Panc1 (cell line): Measurements from ENCODE around the gene FAHD2A. TPM values are rescaled to one million over a fixed set of nuclear protein-coding genes. Genes with fewer than 3 reads are reported as not detected.

Experiments
- ATAC-seq: fragments of 200-7000 bp; cut with Tn5 transposase; 2 replicates; pipeline ENCODE4 v1.9.1; 2020; ENCODE audit warnings: mild to moderate bottlenecking, moderate library complexity
- BruUV-seq: library from RNA; stranded (reverse); fragments of 400-500 nt; replicated peaks from 2 replicates; lab custom pipeline; 2021; lab: Mats Ljungman, UMichigan
- CTCF ChIA-PET: fragments of 300-600 bp; sonication (Branson Sonifier 250); formaldehyde crosslinking; loops from one replicate; lab custom pipeline; 2022; ENCODE audit warnings: antibody characterized with exemption; lab: Charles Lee
- POLR2A ChIA-PET: fragments of 300-600 bp; sonication (Branson Sonifier 250); formaldehyde crosslinking; loops from one replicate; lab custom pipeline; 2022; ENCODE audit warnings: antibody characterized with exemption; lab: Charles Lee
- DNase-seq: peaks from one replicate; pipeline ENCODE4 v3.0.0-alpha.2; 2010; ENCODE audit warnings: low read depth, low spot score
- H3K27ac ChIP-seq: 2 replicates; pipeline ENCODE4 v1.5.1; 2011; ENCODE audit warnings: mild to moderate bottlenecking, low read length, inconsistent platforms
- H3K27me3 ChIP-seq: fragments of 200-500 bp; sonication (Bioruptor generic); 2 replicates; pipeline ENCODE4 v1.6.0; 2014; ENCODE audit warnings: low read length, inconsistent platforms; ENCODE audit not compliant: control insufficient read depth, insufficient read depth
- H3K36me3 ChIP-seq: fragments of 200-500 bp; sonication (Bioruptor generic); 2 replicates; pipeline ENCODE4 v1.5.1; 2014; ENCODE audit warnings: inconsistent platforms, mild to moderate bottlenecking, low read length, moderate library complexity; ENCODE audit not compliant: control insufficient read depth, insufficient read depth
- H3K4me1 ChIP-seq: 2 replicates; pipeline ENCODE4 v1.5.1; 2011; ENCODE audit warnings: inconsistent platforms, mild to moderate bottlenecking, low read length, moderate library complexity; ENCODE audit not compliant: control insufficient read depth, insufficient read depth
- H3K4me3 ChIP-seq, 2 experiments: 2 replicates each; pipeline ENCODE4 v1.5.1; 2011 to 2012; ENCODE audit warnings: low read depth in 2 of 2, low read length in 2 of 2, mild to moderate bottlenecking in 2 of 2, inconsistent platforms in 1 of 2, moderate library complexity in 1 of 2
- H3K9me3 ChIP-seq: fragments of 200-500 bp; sonication (Bioruptor generic); 2 replicates; pipeline ENCODE4 v1.5.1; 2014; ENCODE audit warnings: low read depth, mild to moderate bottlenecking, inconsistent platforms, low read length, moderate library complexity; ENCODE audit not compliant: control insufficient read depth, insufficient read depth
- POLR2AphosphoS5 ChIP-seq: IDR thresholded peaks from 2 replicates; pipeline ENCODE4 v1.6.1; 2012; ENCODE audit warnings: mild to moderate bottlenecking, low read depth, low read length, moderate library complexity
- SIN3A ChIP-seq: IDR thresholded peaks from 2 replicates; pipeline ENCODE4 v1.6.1; 2012; ENCODE audit warnings: low read depth, mild to moderate bottlenecking, low read length, moderate library complexity, borderline replicate concordance; ENCODE audit not compliant: insufficient read depth
- TCF7L2 ChIP-seq: IDR thresholded peaks from 2 replicates; pipeline ENCODE4 v1.6.1; 2011; ENCODE audit warnings: mild to moderate bottlenecking, low read depth, low read length, inconsistent platforms
- in situ Hi-C: cut with HindIII; loops from 2 replicates; pipeline ENCODE4 v1.10.0; 2016; ENCODE audit warnings: low sequenced_read_pairs, low pct_unique_long_range_greater_than_20kb
- intact Hi-C: fragments of 100-400 bp; cut with micrococcal nuclease; formaldehyde crosslinking; loops from one replicate; pipeline ENCODE4 v1.10.0; 2022; ENCODE audit not compliant: unreplicated experiment
- total RNA-seq: library from RNA; stranded (reverse); gene quantifications from one replicate; pipeline ENCODE4 v1.2.1, GENCODE V29; 2021; ENCODE audit not compliant: unreplicated experiment
- TF ChIP-seq, protein P1 (sequence below): fragments of 450-650 bp; IDR thresholded peaks from 2 replicates; pipeline ENCODE4 v1.5.1; 2017; ENCODE audit warnings: mild to moderate bottlenecking
- TF ChIP-seq, protein P2 (sequence below), 2 experiments: IDR thresholded peaks; 2 replicates each; pipeline ENCODE4 v1.6.1; 2011 to 2012; ENCODE audit warnings: low read depth in 2 of 2, control low read depth in 1 of 2, low read length in 1 of 2, mild to moderate bottlenecking in 1 of 2, moderate library complexity in 1 of 2; ENCODE audit not compliant: insufficient read depth in 1 of 2

FAHD2A gene
- total RNA-seq, 1 experiment from 2014 or later = 17.2 TPM

DNA sequence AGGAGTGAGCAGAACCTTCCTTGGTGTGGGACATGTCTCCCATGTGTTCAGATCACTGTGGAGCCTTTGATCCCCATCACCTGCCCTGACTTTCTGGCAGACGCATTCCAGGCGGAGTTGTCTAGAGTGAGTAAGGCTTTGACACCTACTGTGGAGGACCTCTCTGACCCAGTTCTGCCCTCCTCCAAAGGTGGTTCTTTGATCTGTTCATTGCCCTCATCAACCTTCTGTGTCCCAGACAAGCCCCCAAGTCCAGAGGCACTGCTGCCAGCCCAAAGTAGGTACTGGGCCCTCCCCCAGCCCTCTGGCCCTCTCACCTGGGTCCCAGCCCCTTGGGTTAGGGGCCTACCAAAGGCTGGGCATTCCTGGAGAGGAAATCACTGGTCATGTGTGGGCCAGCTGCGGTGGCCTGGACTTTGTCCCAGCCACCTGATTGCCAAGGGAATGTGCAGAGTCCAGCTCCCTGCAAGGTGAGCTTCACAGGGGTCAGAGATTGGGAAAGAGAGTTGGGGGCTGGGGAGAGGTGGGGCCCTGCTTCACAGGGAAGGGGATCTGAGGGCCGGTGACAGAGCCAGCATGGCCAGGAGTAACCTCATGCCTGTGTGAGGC is 12.1 kb upstream of the FAHD2A start:
- in situ Hi-C loops = no loop called here
- Histone ChIP-seq H3K9me3 (no peaks in the 10 kb centered on the region), H3K36me3 (no peaks in the 10 kb centered on the region), H3K27ac (no peak overlapping the region), H3K27me3 (no peaks in the 10 kb centered on the region), H3K4me3 (no peak overlapping the region), H3K4me1 (no peaks in the 10 kb centered on the region)
- TF ChIP-seq SIN3A = no peak
- no peak for TF ChIP-seq POLR2AphosphoS5
- TF ChIP-seq, protein P1, sequence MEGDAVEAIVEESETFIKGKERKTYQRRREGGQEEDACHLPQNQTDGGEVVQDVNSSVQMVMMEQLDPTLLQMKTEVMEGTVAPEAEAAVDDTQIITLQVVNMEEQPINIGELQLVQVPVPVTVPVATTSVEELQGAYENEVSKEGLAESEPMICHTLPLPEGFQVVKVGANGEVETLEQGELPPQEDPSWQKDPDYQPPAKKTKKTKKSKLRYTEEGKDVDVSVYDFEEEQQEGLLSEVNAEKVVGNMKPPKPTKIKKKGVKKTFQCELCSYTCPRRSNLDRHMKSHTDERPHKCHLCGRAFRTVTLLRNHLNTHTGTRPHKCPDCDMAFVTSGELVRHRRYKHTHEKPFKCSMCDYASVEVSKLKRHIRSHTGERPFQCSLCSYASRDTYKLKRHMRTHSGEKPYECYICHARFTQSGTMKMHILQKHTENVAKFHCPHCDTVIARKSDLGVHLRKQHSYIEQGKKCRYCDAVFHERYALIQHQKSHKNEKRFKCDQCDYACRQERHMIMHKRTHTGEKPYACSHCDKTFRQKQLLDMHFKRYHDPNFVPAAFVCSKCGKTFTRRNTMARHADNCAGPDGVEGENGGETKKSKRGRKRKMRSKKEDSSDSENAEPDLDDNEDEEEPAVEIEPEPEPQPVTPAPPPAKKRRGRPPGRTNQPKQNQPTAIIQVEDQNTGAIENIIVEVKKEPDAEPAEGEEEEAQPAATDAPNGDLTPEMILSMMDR = no peak
- TF ChIP-seq, protein P2, sequence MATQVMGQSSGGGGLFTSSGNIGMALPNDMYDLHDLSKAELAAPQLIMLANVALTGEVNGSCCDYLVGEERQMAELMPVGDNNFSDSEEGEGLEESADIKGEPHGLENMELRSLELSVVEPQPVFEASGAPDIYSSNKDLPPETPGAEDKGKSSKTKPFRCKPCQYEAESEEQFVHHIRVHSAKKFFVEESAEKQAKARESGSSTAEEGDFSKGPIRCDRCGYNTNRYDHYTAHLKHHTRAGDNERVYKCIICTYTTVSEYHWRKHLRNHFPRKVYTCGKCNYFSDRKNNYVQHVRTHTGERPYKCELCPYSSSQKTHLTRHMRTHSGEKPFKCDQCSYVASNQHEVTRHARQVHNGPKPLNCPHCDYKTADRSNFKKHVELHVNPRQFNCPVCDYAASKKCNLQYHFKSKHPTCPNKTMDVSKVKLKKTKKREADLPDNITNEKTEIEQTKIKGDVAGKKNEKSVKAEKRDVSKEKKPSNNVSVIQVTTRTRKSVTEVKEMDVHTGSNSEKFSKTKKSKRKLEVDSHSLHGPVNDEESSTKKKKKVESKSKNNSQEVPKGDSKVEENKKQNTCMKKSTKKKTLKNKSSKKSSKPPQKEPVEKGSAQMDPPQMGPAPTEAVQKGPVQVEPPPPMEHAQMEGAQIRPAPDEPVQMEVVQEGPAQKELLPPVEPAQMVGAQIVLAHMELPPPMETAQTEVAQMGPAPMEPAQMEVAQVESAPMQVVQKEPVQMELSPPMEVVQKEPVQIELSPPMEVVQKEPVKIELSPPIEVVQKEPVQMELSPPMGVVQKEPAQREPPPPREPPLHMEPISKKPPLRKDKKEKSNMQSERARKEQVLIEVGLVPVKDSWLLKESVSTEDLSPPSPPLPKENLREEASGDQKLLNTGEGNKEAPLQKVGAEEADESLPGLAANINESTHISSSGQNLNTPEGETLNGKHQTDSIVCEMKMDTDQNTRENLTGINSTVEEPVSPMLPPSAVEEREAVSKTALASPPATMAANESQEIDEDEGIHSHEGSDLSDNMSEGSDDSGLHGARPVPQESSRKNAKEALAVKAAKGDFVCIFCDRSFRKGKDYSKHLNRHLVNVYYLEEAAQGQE (IDR thresholded peaks at IDR 0.05; ENCODE audit: insufficient read depth in 1 of 2, low read depth in 2 of 2, low read length in 1 of 2) = no peak
- no peak for TF ChIP-seq TCF7L2
- no TSS peak for BruUV-seq
- intact Hi-C loops = no loop called here
- ChIA-PET POLR2A (interaction anchor here (0.6 kb wide), 1 partner anchor 349 kb away, joined by 4 read pairs; no protein-coding TSS in a partner anchor), CTCF (no interaction called here)
- no peak for ATAC-seq
- DNase-seq = no peak

DNA sequence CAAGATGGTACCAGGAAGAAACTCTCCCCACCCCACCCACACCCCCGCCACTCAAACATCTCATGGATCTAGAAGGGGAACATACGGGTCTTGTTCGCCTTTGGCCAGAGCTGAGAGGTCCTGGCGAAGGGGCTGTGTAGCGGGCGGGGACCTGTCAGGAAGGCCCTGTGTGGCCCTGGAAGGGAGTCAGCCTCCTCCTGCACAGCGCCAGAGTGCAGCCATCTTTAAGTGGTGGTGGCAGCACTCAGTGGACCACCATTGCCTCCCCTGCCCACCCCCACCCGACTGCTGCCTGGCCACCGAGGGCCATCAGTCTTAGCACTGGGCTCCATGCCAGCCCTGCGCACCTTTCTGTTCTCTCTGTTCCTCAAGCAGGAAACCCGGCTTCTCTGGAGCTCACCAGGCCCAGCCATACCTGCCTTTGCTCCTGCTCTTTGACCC is 11.6 kb upstream of the FAHD2A start:
- Histone ChIP-seq H3K36me3 (no peaks in the 10 kb centered on the region), H3K27me3 (no peaks in the 10 kb centered on the region), H3K4me1 (no peaks in the 10 kb centered on the region), H3K9me3 (no peaks in the 10 kb centered on the region), H3K27ac (no peak overlapping the region), H3K4me3 (no peak overlapping the region)
- BruUV-seq = no TSS peak
- TF ChIP-seq POLR2AphosphoS5 (no peak), TCF7L2 (no peak), SIN3A (no peak)
- TF ChIP-seq, protein P2 (IDR thresholded peaks at IDR 0.05; ENCODE audit: insufficient read depth in 1 of 2, low read depth in 2 of 2, low read length in 1 of 2) = no peak
- TF ChIP-seq, protein P1 = no peak
- ATAC-seq (no peak), DNase-seq (no peak)
- CTCF ChIA-PET = interaction anchor here (0.7 kb wide), 1 partner anchor 15 kb away, joined by 9 read pairs; no protein-coding TSS in a partner anchor
- in situ Hi-C loops = no loop called here
- POLR2A ChIA-PET = no interaction called here
- intact Hi-C loops = no loop called here
